Thoracic aorta (tissue), 2 donors: ENCODE data around the gene HMGN1. TPM values are rescaled to one million over a fixed set of nuclear protein-coding genes. Genes with fewer than 3 reads are reported as not detected.
"Not testable (repeated sequence)": the region's sequence is repeated elsewhere in the genome, so short reads cannot be mapped to it uniquely, and the experiment has no call there.

Experiments used
- ATAC-seq: fragments of 150-250 bp; one replicate; pipeline ENCODE4 v1.8.0; 2017; ENCODE audit warnings: low read depth; ENCODE audit not compliant: insufficient number of reproducible peaks, low FRiP score
- DNase-seq: peaks from one replicate; pipeline ENCODE4 v3.0.0-alpha.2; 2020; ENCODE audit warnings: low spot score
- H3K27ac ChIP-seq, 2 donors: fragments of 200-600 bp; sonication (generic); 1 replicate in 1 of 2; 2 replicates in 1 of 2; pipeline ENCODE4 v1.5.1; 2016; ENCODE audit warnings: mild to moderate bottlenecking in 2 of 2, moderate library complexity in 2 of 2
- H3K27me3 ChIP-seq: fragments of 200-600 bp; sonication (generic); replicated peaks from 2 replicates; pipeline ENCODE4 v1.6.0; 2016; ENCODE audit warnings: mild to moderate bottlenecking; ENCODE audit not compliant: insufficient read depth
- H3K36me3 ChIP-seq: fragments of 200-600 bp; sonication (generic); one replicate; pipeline ENCODE4 v1.5.1; 2016
- H3K4me1 ChIP-seq, 2 donors: fragments of 200-600 bp; sonication (generic); 1 replicate in 1 of 2; 2 replicates in 1 of 2; pipeline versions ENCODE4 v1.5.1 to v1.6.0; 2016; ENCODE audit warnings: low read depth in 2 of 2, mild to moderate bottlenecking in 1 of 2; ENCODE audit not compliant: control insufficient read depth in 1 of 2
- H3K4me3 ChIP-seq: fragments of 200-600 bp; sonication (generic); 2 replicates; pipeline ENCODE4 v1.5.1; 2016; ENCODE audit warnings: mild to moderate bottlenecking
- H3K9me3 ChIP-seq: fragments of 200-600 bp; sonication (generic); 2 replicates; pipeline ENCODE4 v1.5.1; 2016
- CTCF ChIP-seq: fragments of 200-600 bp; sonication (generic); IDR thresholded peaks from one replicate; pipeline ENCODE4 v1.5.1; 2019; ENCODE audit warnings: antibody characterized with exemption
- total RNA-seq, 2 donors: library from RNA; depleted of rRNA; stranded (reverse); fragments of >200 nt; gene quantifications; one replicate each; pipeline versions ENCODE4 v1.1.0 to v1.2.3, GENCODE V29; 2016

Gene HMGN1
- total RNA-seq, 2 donors from 2014 or later, result 32.0 to 65.2 TPM

- no peak for TF ChIP-seq CTCF
- Histone ChIP-seq H3K36me3 (no peaks in the 10 kb centered on the region), H3K27me3 (no peaks in the 10 kb centered on the region), H3K4me1 (peaks cover 0 to 11% of the 10 kb centered on the region in 2 donors), H3K27ac (no peak overlapping the region), H3K9me3 (no peaks in the 10 kb centered on the region), H3K4me3 (no peak overlapping the region)
- no peak for ATAC-seq
- no peak for DNase-seq
These were observed 28.7 kb upstream of the HMGN1 start for GRCh38 chr21:39377444-39378050.

- Histone ChIP-seq H3K27me3 (no peaks in the 10 kb centered on the region), H3K36me3 (no peaks in the 10 kb centered on the region), H3K27ac (no peak overlapping the region), H3K9me3 (no peaks in the 10 kb centered on the region), H3K4me3 (no peak overlapping the region), H3K4me1 (no peaks in the 10 kb centered on the region)
- no peak for TF ChIP-seq CTCF
- ATAC-seq, result no peak
- no peak for DNase-seq
These were observed 26.6 kb upstream of the HMGN1 start for GRCh38 chr21:39375446-39375845.

GRCh38 chr21:39374046-39374445 lies 25.2 kb upstream of the HMGN1 start:
- ATAC-seq, result no peak
- H3K27ac ChIP-seq, result no peak overlapping the region
- no peak for TF ChIP-seq CTCF

GRCh38 chr21:39373634-39374033 lies 24.7 kb upstream of the HMGN1 start:
- ATAC-seq, result no peak
- Histone ChIP-seq H3K4me1 (no peaks in the 10 kb centered on the region), H3K27me3 (no peaks in the 10 kb centered on the region), H3K36me3 (no peaks in the 10 kb centered on the region), H3K4me3 (no peak overlapping the region), H3K9me3 (no peaks in the 10 kb centered on the region), H3K27ac (no peak overlapping the region)
- DNase-seq, result no peak
- TF ChIP-seq CTCF, result no peak

More at GRCh38 chr21:39374046-39374445, 25.2 kb upstream of the HMGN1 start:
- DNase-seq, result no peak
- Histone ChIP-seq H3K4me3 (no peak overlapping the region), H3K4me1 (no peaks in the 10 kb centered on the region), H3K9me3 (no peaks in the 10 kb centered on the region), H3K27me3 (no peaks in the 10 kb centered on the region), H3K36me3 (no peaks in the 10 kb centered on the region)

GRCh38 chr21:39369896-39370288 lies 21.0 kb upstream of the HMGN1 start:
- ATAC-seq, H3K36me3 ChIP-seq: not testable (repeated sequence)

GRCh38 chr21:39367783-39368182 lies 18.9 kb upstream of the HMGN1 start:
- Histone ChIP-seq H3K9me3 (no peaks in the 10 kb centered on the region), H3K27ac (no peak overlapping the region)
- ATAC-seq, result no peak

More at GRCh38 chr21:39369896-39370288, 21.0 kb upstream of the HMGN1 start:
- H3K4me3 ChIP-seq, DNase-seq, H3K27ac ChIP-seq, H3K27me3 ChIP-seq, H3K9me3 ChIP-seq, H3K4me1 ChIP-seq: not testable (repeated sequence)

More at GRCh38 chr21:39367783-39368182, 18.9 kb upstream of the HMGN1 start:
- no peaks in the 10 kb centered on the region for H3K27me3 ChIP-seq
- DNase-seq, result no peak
- no peaks in the 10 kb centered on the region for H3K36me3 ChIP-seq
- no peak for TF ChIP-seq CTCF
- H3K4me3 ChIP-seq, result no peak overlapping the region
- peaks cover 0 to 11% of the 10 kb centered on the region in 2 donors for H3K4me1 ChIP-seq
